Activated CD8-positive, alpha-beta T cell treated with anti-CD3 and anti-CD28 coated beads for 36 hours (primary cell): ENCODE measurements around the gene AMIGO2. TPM values are rescaled to one million over a fixed set of nuclear protein-coding genes. Genes with fewer than 3 reads are reported as not detected.

Source experiments
- ATAC-seq: fragments of 200-7000 bp; cut with Tn5 transposase; one replicate; pipeline ENCODE4 v1.10.0; 2021; ENCODE audit warnings: mild to moderate bottlenecking, moderate library complexity
- CTCF ChIA-PET: fragments of 350-600 bp; sonication (Branson Sonifier 250); formaldehyde crosslinking; loops from one replicate; lab custom pipeline; 2021; ENCODE audit warnings: antibody characterized with exemption; lab: Charles Lee
- POLR2A ChIA-PET: fragments of 350-600 bp; sonication (Branson Sonifier 250); formaldehyde crosslinking; loops from one replicate; lab custom pipeline; 2021; ENCODE audit warnings: antibody characterized with exemption; lab: Charles Lee
- DNase-seq: peaks from one replicate; pipeline ENCODE4 v3.0.0-alpha.2; 2020
- H3K27ac Mint-ChIP-seq: one replicate; pipeline ENCODE4 v1.8.0; 2021; ENCODE audit warnings: mild to moderate bottlenecking, mixed read lengths
- H3K27me3 Mint-ChIP-seq: one replicate; pipeline ENCODE4 v1.8.0; 2021; ENCODE audit warnings: mixed read lengths
- H3K36me3 Mint-ChIP-seq: one replicate; pipeline ENCODE4 v1.8.0; 2021; ENCODE audit warnings: low read depth, mixed read lengths
- H3K4me1 Mint-ChIP-seq: one replicate; pipeline ENCODE4 v1.8.0; 2021; ENCODE audit warnings: low read depth, mixed read lengths
- H3K4me3 Mint-ChIP-seq: one replicate; pipeline ENCODE4 v1.8.0; 2021; ENCODE audit warnings: mild to moderate bottlenecking, moderate library complexity, mixed read lengths
- H3K9me3 Mint-ChIP-seq: one replicate; pipeline ENCODE4 v1.8.0; 2021; ENCODE audit warnings: mixed read lengths
- intact Hi-C: fragments of 100-400 bp; cut with micrococcal nuclease; formaldehyde crosslinking; loops from one replicate; pipeline ENCODE4 v1.10.0; 2022
- total RNA-seq, 2 experiments: library from RNA; stranded (reverse); gene quantifications; one replicate each; pipeline ENCODE4 v1.2.3, GENCODE V29; 2021
- TF ChIP-seq, protein P1 (sequence below): fragments of 200-600 bp; IDR thresholded peaks from one replicate; pipeline ENCODE4 v1.8.0; 2022; ENCODE audit warnings: antibody characterized with exemption, mild to moderate bottlenecking

The AMIGO2 gene
- total RNA-seq, 2 experiments from 2014 or later: 12.1 to 12.5 TPM

DNA sequence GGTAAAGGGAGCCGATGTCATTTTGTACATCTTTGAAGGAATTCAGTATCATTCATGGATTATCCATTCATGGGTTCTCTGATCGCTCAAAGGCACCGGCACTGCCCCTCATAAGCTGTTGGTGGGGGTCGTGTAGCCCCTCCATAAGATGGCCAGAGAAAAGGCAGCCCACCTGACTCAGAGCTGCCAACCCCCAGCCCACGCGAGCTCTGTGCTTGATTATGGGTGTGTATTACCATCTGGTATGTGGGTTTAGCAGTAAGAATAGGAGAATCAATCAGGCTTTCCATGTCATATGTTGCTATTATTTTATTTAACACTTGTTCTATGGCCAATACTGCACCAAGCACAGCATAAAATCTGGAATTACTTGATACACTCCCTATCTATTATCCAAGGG, 32.1 kb upstream of the AMIGO2 start:
- TF ChIP-seq, protein P1, sequence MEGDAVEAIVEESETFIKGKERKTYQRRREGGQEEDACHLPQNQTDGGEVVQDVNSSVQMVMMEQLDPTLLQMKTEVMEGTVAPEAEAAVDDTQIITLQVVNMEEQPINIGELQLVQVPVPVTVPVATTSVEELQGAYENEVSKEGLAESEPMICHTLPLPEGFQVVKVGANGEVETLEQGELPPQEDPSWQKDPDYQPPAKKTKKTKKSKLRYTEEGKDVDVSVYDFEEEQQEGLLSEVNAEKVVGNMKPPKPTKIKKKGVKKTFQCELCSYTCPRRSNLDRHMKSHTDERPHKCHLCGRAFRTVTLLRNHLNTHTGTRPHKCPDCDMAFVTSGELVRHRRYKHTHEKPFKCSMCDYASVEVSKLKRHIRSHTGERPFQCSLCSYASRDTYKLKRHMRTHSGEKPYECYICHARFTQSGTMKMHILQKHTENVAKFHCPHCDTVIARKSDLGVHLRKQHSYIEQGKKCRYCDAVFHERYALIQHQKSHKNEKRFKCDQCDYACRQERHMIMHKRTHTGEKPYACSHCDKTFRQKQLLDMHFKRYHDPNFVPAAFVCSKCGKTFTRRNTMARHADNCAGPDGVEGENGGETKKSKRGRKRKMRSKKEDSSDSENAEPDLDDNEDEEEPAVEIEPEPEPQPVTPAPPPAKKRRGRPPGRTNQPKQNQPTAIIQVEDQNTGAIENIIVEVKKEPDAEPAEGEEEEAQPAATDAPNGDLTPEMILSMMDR: no peak
- Mint-ChIP-seq H3K27me3 (no peaks in the 10 kb centered on the region), H3K4me1 (peaks cover 30% of the 10 kb centered on the region), H3K4me3 (peak overlapping the region; percentile 8), H3K36me3 (peaks cover 21% of the 10 kb centered on the region), H3K27ac (peak overlapping the region; percentile 62), H3K9me3 (no peaks in the 10 kb centered on the region)
- ChIA-PET CTCF (interaction anchor here (0.8 to 1.5 kb wide), 6 partner anchors 9 to 82 kb away, joined by 3 to 6 read pairs (median 3); no protein-coding TSS in a partner anchor), POLR2A (interaction anchor here (1.2 to 1.6 kb wide), 2 partner anchors 32 to 105 kb away, joined by 3 to 4 read pairs; partner anchors contain the start of genes AMIGO2 and PCED1B)
- DNase-seq (peak; percentile 13), ATAC-seq (peak; percentile 29)
- intact Hi-C loops: no loop called here

DNA sequence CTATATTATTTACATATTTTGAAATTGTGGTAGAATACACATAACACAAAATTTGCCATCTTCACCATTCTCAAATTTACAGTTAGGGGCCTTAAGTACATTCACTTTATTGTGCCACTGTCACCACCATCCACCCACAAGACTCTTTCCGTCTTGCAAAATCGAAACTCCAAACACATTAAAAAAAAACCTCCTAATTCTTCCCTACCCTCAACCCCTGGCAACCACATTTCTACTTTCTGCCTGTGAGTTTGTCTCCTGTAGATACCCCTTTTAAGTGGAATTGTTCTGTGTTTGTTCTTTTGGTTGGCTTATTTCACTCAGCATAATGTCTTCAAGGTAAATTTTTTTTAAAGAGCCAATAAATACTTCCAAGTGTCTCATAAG, 31.6 kb upstream of the AMIGO2 start:
- H3K36me3 Mint-ChIP-seq: peaks cover 21% of the 10 kb centered on the region
- peak; percentile 84 for ATAC-seq
- CTCF ChIA-PET: interaction anchor here (1.0 to 1.5 kb wide), 3 partner anchors 10 to 12 kb away, joined by 3 to 6 read pairs (median 3); no protein-coding TSS in a partner anchor
- POLR2A ChIA-PET: interaction anchor here (1.6 to 1.7 kb wide), 2 partner anchors 31 to 286 kb away, joined by 4 read pairs; partner anchors contain the start of genes AMIGO2 and PCED1B
- H3K9me3 Mint-ChIP-seq: no peaks in the 10 kb centered on the region
- TF ChIP-seq, protein P1: no peak
- intact Hi-C loops: no loop called here
- H3K4me1 Mint-ChIP-seq: peaks cover 30% of the 10 kb centered on the region
- H3K27ac Mint-ChIP-seq: peak overlapping the region; percentile 62
- no peaks in the 10 kb centered on the region for H3K27me3 Mint-ChIP-seq
- H3K4me3 Mint-ChIP-seq: peak overlapping the region; percentile 8
- peak; percentile 69 for DNase-seq

DNA sequence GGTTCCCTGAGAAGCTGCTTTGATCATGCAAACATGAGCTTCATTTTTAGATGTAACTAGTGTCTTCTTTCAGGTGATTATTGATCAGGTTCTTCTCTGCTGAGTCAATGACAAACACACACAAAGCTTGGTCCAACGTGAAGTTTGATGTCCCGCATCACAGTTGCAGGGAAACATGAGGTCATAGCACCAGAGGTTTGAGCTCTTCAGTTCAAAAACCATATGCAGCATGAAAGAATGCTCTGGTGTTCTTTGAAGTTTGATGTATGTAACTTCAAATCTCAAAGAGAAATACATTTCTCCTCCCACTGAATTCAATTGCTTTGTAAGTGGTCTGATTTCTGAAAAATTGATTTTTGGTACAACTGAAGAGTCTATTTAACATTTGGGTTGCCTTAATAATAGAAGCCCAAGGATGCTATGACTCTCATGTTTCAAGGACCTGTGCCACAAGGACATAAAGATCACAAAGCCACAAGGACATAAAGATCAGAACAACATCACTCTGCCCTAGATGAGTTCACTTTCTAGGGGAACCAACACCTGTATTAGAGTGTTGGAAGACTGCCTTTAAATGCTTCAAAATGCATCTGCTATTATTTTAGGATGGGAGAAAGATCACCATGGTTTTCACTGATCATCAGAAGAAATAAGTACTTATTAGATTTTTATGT, 31.1 kb upstream of the AMIGO2 start:
- peaks cover 17% of the 10 kb centered on the region for H3K36me3 Mint-ChIP-seq
- H3K4me1 Mint-ChIP-seq: peaks cover 30% of the 10 kb centered on the region
- ChIA-PET POLR2A (interaction anchor here (1.7 kb wide), 1 partner anchor 287 kb away, joined by 4 read pairs; no protein-coding TSS in a partner anchor), CTCF (interaction anchor here (1.0 kb wide), 1 partner anchor 10 kb away, joined by 3 read pairs; no protein-coding TSS in a partner anchor)
- DNase-seq (peak; percentile 14), ATAC-seq (peak; percentile 75)
- TF ChIP-seq, protein P1: no peak
- no peaks in the 10 kb centered on the region for H3K9me3 Mint-ChIP-seq
- H3K4me3 Mint-ChIP-seq: no peak overlapping the region
- peak overlapping the region; percentile 17 for H3K27ac Mint-ChIP-seq
- no peaks in the 10 kb centered on the region for H3K27me3 Mint-ChIP-seq
- intact Hi-C loops: no loop called here

DNA sequence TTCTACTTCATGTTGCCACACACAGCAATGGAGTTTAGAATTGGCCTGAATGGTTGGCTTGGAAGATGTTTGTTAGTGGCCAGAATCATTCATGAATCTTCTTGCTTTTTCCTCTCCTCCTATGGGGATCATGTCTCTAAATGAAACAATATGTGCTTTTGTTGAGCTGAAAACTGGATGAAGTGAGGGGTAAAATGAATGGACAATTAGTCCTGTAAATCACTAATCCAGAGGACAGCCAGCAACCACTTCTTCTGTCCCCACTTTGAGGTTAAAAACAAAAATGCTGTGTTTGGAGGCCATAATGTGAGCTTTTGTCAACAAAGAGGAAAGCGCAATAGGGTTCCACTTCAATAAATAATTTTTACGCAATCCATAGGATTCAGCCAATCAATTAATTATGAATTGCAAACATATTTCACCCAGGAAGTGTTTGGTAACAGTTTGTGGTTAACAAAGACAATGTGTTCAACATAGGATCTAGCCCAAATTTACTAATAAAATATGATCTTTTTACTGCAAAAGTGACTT, 30.3 kb upstream of the AMIGO2 start:
- DNase-seq: no peak
- ATAC-seq: no peak
- no peaks in the 10 kb centered on the region for H3K27me3 Mint-ChIP-seq
- POLR2A ChIA-PET: interaction anchor here (1.7 kb wide), 1 partner anchor 288 kb away, joined by 4 read pairs; no protein-coding TSS in a partner anchor
- no peak overlapping the region for H3K27ac Mint-ChIP-seq
- no peak overlapping the region for H3K4me3 Mint-ChIP-seq
- H3K9me3 Mint-ChIP-seq: no peaks in the 10 kb centered on the region
- CTCF ChIA-PET: interaction anchor here (1.0 kb wide), 1 partner anchor 9 kb away, joined by 3 read pairs; no protein-coding TSS in a partner anchor
- intact Hi-C loops: no loop called here
- peaks cover 33% of the 10 kb centered on the region for H3K4me1 Mint-ChIP-seq
- TF ChIP-seq, protein P1: no peak
- peaks cover 17% of the 10 kb centered on the region for H3K36me3 Mint-ChIP-seq

DNA sequence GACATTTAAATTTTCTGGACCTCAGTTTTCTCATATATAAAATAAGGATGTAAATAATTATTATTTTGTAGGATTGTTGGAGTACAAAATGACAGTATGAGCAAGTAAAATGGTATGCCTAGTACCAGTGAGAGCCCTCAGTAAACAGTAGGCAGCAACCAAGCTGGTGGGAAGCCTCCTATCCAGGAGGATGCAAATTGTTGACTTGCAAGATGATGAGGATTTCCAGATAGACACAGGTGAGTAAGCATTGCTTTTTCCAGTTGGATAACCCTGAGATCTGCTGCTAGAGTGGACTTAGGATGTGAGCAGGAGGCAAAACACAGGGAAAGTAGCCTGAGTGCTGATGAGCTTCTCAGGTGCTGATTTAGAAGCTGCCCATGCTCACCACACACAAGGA, 28.2 kb upstream of the AMIGO2 start:
- Mint-ChIP-seq H3K27me3 (no peaks in the 10 kb centered on the region), H3K27ac (no peak overlapping the region), H3K4me1 (peaks cover 38% of the 10 kb centered on the region), H3K9me3 (no peaks in the 10 kb centered on the region), H3K36me3 (peaks cover 17% of the 10 kb centered on the region), H3K4me3 (no peak overlapping the region)
- DNase-seq (no peak), ATAC-seq (no peak)
- intact Hi-C loops: no loop called here
- TF ChIP-seq, protein P1: no peak
- ChIA-PET CTCF (no interaction called here), POLR2A (no interaction called here)
